ENCODE data around the gene PPP1R3G.

- no peak for TF ChIP-seq CTCF (IDR thresholded peaks at IDR 0.05)
- no peak for TF ChIP-seq POLR2A (IDR thresholded peaks at IDR 0.05)
Measured at GRCh38 chr6:5071216-5071615, 13.9 kb upstream of the PPP1R3G start.

Measured in heart left ventricle (tissue), 13 donors.